H7 (cell line): ENCODE measurements around the gene TDRD12. TPM values are rescaled to one million over a fixed set of nuclear protein-coding genes. Genes with fewer than 3 reads are reported as not detected.
"Not testable (repeated sequence)": the region's sequence is repeated elsewhere in the genome, so short reads cannot be mapped to it uniquely, and the experiment has no call there.

Experiments
- DNase-seq: peaks from one replicate; pipeline ENCODE4 v3.0.0; 2012
- H3K27me3 ChIP-seq: 2 replicates; pipeline ENCODE4 v1.6.0; 2011; ENCODE audit warnings: mild to moderate bottlenecking, low read length; ENCODE audit not compliant: control insufficient read depth, insufficient read depth
- H3K36me3 ChIP-seq: replicated peaks from 2 replicates; pipeline ENCODE4 v1.5.1; 2011; ENCODE audit warnings: low read length; ENCODE audit not compliant: control insufficient read depth, insufficient read depth
- H3K4me3 ChIP-seq: 2 replicates; pipeline ENCODE4 v1.5.1; 2011; ENCODE audit warnings: low read depth, mild to moderate bottlenecking, control low read depth, low read length, moderate library complexity; ENCODE audit not compliant: insufficient read depth
- total RNA-seq: library from RNA; depleted of rRNA; stranded (reverse); fragments of >200 nt; shearing (Covaris generic); gene quantifications from 2 replicates; pipeline ENCODE4 v1.2.3, GENCODE V29; 2014

The TDRD12 gene
- total RNA-seq, 1 experiment from 2014 or later = 0.55 TPM

GRCh38 chr19:32748948-32749347, 29.4 kb downstream of the TDRD12 start:
- Histone ChIP-seq H3K4me3 (no peak overlapping the region), H3K36me3 (no peaks in the 10 kb centered on the region), H3K27me3 (no peaks in the 10 kb centered on the region)
- DNase-seq = no peak

DNA sequence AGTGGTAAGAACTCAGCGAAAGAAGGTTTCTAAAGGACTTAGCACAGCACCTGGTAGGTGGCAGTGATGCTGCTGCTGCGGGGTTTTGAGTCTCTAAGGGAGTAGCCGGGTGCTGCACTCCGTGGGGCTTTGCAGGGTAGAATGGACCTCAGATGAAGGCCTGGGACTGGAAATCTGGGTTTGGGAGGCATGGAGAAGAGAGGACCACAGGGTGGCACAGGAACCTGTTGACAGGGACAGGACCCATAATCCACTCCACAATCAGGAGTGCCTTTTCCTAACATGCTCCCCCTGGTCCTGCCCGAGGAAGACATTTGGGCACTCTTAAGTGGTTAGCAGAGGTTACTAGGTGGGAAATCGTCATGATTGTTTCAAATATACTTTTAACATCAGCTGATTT, 29.8 kb downstream of the TDRD12 start:
- Histone ChIP-seq H3K4me3 (no peak overlapping the region), H3K27me3 (no peaks in the 10 kb centered on the region), H3K36me3 (no peaks in the 10 kb centered on the region)
- DNase-seq = no peak

DNA sequence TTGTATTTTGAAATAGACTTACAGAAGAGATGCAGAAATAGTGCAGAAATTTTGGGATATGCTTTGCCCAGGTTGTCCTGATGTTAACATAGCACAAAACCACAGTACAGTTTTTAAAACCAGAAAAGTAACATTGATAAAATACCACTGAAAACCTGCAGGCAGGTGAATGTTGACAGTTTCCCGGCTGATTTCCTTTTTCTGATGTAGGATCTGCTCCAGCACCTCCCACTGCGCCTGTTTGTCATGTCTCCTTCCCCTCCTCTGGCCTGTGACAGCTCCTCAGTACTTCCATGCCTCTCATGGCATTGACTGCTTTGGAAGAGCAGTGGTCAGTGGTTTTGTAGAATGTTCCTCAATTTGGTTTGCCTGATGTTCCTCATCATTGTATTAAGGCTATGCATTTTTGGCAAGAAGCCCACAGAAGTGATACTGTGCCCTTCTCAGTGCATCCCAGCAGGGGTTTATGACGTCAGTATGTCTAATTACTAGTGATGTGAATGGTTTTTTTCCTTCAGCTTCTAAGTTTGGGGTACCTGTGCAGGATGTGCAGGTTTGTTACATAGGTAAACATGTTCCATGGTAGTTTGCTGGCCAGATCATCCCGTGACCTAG, 31.0 kb downstream of the TDRD12 start:
- H3K27me3 ChIP-seq = no peaks in the 10 kb centered on the region
- no peak for DNase-seq
- no peak overlapping the region for H3K4me3 ChIP-seq
- no peaks in the 10 kb centered on the region for H3K36me3 ChIP-seq

DNA sequence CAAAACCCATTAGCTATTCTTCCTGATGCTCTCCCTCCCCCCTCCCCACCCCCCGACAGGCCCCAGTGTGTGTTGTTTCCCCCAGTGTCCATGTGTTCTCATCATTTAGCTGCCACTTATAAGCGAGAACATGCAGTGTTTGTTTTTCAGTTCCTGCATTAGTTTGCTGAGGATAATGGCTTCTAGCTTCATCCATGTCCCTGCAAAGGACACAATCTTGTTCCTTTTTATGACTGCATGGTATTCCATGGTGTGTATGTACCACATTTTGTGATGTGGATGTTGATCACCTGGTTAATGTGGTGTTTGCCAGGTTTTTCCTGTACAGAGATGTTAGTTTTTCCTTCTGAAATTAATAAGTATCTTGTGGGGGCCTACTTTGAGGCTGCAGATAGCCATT, 31.5 kb downstream of the TDRD12 start:
- Histone ChIP-seq H3K27me3 (no peaks in the 10 kb centered on the region), H3K36me3 (no peaks in the 10 kb centered on the region), H3K4me3 (no peak overlapping the region)
- no peak for DNase-seq

DNA sequence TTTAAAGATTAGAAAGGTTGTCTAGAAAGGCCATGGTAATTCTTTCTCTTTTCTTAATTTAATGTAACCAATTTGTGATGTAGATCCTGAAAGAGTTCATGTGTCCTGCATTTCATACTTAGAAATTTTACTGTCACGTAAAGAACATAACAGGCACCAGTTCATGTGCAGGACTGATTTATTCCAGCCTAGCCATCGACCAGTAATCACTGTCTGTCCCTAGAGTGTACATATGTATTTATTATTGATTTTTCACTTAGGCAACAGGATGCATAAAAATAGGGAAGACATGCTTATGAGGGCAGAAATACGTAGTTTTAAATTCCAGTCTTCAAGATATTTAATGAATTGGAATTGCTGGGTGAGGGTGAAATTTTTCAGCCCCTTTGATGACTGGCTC, 37.6 kb downstream of the TDRD12 start:
- H3K27me3 ChIP-seq = no peaks in the 10 kb centered on the region

GRCh38 chr19:32765365-32765764, 45.8 kb downstream of the TDRD12 start:
- H3K4me3 ChIP-seq, DNase-seq, H3K27me3 ChIP-seq, H3K36me3 ChIP-seq: not testable (repeated sequence)

More for the DNA sequence above, 37.6 kb downstream of the TDRD12 start:
- no peak overlapping the region for H3K4me3 ChIP-seq
- H3K36me3 ChIP-seq = no peaks in the 10 kb centered on the region
- DNase-seq = no peak

DNA sequence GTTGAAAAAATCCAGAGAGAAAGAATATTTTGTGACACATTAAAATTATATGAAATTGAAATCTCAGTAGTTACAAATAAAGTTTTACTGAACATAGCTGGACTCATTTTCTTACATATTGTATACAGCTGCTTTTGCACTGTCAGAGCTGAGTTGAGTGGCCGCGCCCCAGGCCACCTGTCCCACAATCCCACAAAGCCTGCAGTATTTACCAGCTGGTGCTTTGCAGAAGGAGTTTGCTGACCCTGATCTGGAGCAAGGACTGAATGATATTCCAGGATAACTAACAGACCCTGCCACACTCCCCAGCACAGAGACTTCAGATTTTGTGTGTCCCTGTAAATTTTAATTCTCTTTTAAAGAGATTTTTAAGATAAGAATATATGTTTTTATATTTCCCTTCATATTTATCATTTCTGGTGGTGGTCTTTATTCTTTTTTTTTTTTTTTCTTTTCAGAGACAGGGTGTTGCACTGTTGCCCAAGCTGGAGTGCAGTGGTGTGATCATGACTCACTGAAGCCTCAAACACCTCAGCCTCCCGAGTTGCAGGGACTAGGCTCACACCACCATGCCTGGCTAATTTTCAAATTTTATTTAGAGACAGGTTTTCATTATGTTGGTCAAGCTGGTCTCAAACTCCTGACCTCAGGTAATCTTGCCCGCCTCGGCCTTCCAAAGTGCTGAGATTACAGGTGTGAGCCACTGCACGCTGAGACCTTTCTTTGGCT, 48.5 kb downstream of the TDRD12 start:
- DNase-seq = no peak

GRCh38 chr19:32771596-32771995, 52.0 kb downstream of the TDRD12 start:
- H3K4me3 ChIP-seq = no peak overlapping the region
- H3K27me3 ChIP-seq = no peaks in the 10 kb centered on the region
- no peaks in the 10 kb centered on the region for H3K36me3 ChIP-seq
- DNase-seq = no peak

More for the DNA sequence above, 48.5 kb downstream of the TDRD12 start:
- H3K4me3 ChIP-seq = no peak overlapping the region
- H3K36me3 ChIP-seq = no peaks in the 10 kb centered on the region
- H3K27me3 ChIP-seq = no peaks in the 10 kb centered on the region

GRCh38 chr19:32773126-32773525, 53.6 kb downstream of the TDRD12 start:
- no peak for DNase-seq
- H3K4me3 ChIP-seq = no peak overlapping the region
- H3K36me3 ChIP-seq = no peaks in the 10 kb centered on the region
- no peaks in the 10 kb centered on the region for H3K27me3 ChIP-seq

- Histone ChIP-seq H3K4me3 (no peak overlapping the region), H3K27me3 (no peaks in the 10 kb centered on the region), H3K36me3 (no peaks in the 10 kb centered on the region)
- no peak for DNase-seq
Measured at GRCh38 chr19:32779082-32779481, 59.5 kb downstream of the TDRD12 start.

DNA sequence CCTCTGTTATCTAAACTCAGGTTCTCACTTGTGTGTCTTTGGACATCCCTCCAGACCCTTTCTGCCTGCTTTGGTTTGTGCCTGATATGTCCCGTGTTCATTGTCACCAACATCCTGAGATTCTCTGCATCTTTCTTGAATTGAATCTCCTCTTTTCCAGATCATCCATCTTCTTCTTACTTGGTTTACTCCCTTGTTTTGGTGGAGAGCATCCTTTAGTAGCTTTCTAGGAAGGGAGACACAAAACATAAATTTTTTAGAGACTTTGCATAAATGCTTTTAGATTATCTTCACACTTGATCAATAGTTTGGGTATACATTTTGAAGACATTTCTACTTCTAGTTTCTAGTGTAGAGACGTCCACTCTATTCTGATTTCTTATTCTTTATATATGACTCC, 61.7 kb downstream of the TDRD12 start:
- no peaks in the 10 kb centered on the region for H3K36me3 ChIP-seq
- no peak overlapping the region for H3K4me3 ChIP-seq
- DNase-seq = no peak

GRCh38 chr19:32782089-32782488, 62.5 kb downstream of the TDRD12 start:
- not testable (repeated sequence) for H3K4me3 ChIP-seq, H3K27me3 ChIP-seq, H3K36me3 ChIP-seq, DNase-seq

More for the DNA sequence above, 61.7 kb downstream of the TDRD12 start:
- H3K27me3 ChIP-seq = no peaks in the 10 kb centered on the region

- not testable (repeated sequence) for H3K36me3 ChIP-seq, H3K4me3 ChIP-seq, DNase-seq, H3K27me3 ChIP-seq
Measured at GRCh38 chr19:32787161-32787813, 67.7 kb downstream of the TDRD12 start.

DNA sequence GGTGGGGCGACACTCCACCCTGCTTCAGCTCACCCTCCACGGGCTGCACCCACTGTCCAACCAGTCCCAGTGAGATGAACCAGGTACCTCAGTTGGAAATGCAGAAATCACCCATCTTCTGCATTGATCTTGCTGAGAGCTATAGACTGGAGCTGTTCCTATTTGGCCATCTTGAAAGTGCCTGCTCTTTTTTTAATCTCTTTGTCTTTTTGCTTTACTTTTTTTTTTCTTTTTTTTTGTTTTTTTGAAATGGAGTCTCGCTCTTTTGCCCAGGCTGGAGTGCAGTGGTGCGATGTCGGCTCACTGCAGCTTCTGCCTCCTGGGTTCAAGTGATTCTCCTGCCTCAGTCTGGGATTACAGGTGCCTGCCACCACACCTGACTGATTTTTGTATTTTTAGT, 68.3 kb downstream of the TDRD12 start:
- not testable (repeated sequence) for DNase-seq, H3K4me3 ChIP-seq, H3K27me3 ChIP-seq, H3K36me3 ChIP-seq

GRCh38 chr19:32789429-32789828, 69.9 kb downstream of the TDRD12 start:
- Histone ChIP-seq H3K36me3 (no peaks in the 10 kb centered on the region), H3K4me3 (no peak overlapping the region), H3K27me3 (no peaks in the 10 kb centered on the region)
- DNase-seq = no peak
